ENCODE data around the gene PCMT1. TPM values are rescaled to one million over a fixed set of nuclear protein-coding genes. Genes with fewer than 3 reads are reported as not detected.

Gene PCMT1
- total RNA-seq, 6 experiments from 2014 or later, result 40.7 to 84.5 (median 47.7) TPM

GRCh38 chr6:149761438-149761837 lies 11.9 kb downstream of the PCMT1 start:
- 67% methylated on average over 1 of the region's 1 CpG for WGBS (ENCODE audit: insufficient coverage, low coverage, low lambda C conversion rate, missing lambda C conversion rate)
- Histone ChIP-seq H3K36me3 (no peaks in the 10 kb centered on the region), H3K4me1 (peaks cover 0 to 3% (median 0%) of the 10 kb centered on the region in 4 donors), H3K27ac (no peak overlapping the region), H3K9me3 (no peaks in the 10 kb centered on the region), H3K4me3 (no peak overlapping the region), H3K27me3 (no peaks in the 10 kb centered on the region)
- intact Hi-C loops (cut with DNase I), result no loop called here
- ATAC-seq (no peak), DNase-seq (no peak)
- TF ChIP-seq CTCF (IDR thresholded peaks at IDR 0.05) (no peak), POLR2A (IDR thresholded peaks at IDR 0.05) (no peak)

- Histone ChIP-seq H3K27ac (no peak overlapping the region), H3K9me3 (no peaks in the 10 kb centered on the region), H3K4me1 (peaks cover 0 to 10% (median 0%) of the 10 kb centered on the region in 4 donors), H3K36me3 (no peaks in the 10 kb centered on the region), H3K27me3 (no peaks in the 10 kb centered on the region), H3K4me3 (no peak overlapping the region)
- intact Hi-C loops (cut with DNase I), result no loop called here
- ATAC-seq, result no peak
- TF ChIP-seq POLR2A (IDR thresholded peaks at IDR 0.05), result no peak
- no peak for TF ChIP-seq CTCF (IDR thresholded peaks at IDR 0.05)
- DNase-seq, result no peak
These were observed 14.3 kb downstream of the PCMT1 start for GRCh38 chr6:149763866-149764265.

- Histone ChIP-seq H3K4me1 (peaks cover 0 to 10% (median 0%) of the 10 kb centered on the region in 4 donors), H3K36me3 (peaks cover 0 to 5% (median 0%) of the 10 kb centered on the region in 4 donors), H3K9me3 (no peaks in the 10 kb centered on the region), H3K27ac (no peak overlapping the region), H3K4me3 (no peak overlapping the region), H3K27me3 (no peaks in the 10 kb centered on the region)
- 25% methylated on average over 3 of the region's 3 CpGs for WGBS (ENCODE audit: insufficient coverage, low coverage, low lambda C conversion rate, missing lambda C conversion rate)
- TF ChIP-seq CTCF (IDR thresholded peaks at IDR 0.05) (no peak), POLR2A (IDR thresholded peaks at IDR 0.05) (no peak)
- peak in 3 of 4 donors; percentile 38 to 56 (median 53) for ATAC-seq
- intact Hi-C loops (cut with DNase I), result no loop called here
- no peak for DNase-seq
These were observed 16.7 kb downstream of the PCMT1 start for GRCh38 chr6:149766156-149766769.

- H3K36me3 ChIP-seq, result peaks cover 0 to 31% (median 7%) of the 10 kb centered on the region in 4 donors
- ATAC-seq, result no peak
- WGBS (ENCODE audit: insufficient coverage, low coverage, low lambda C conversion rate, missing lambda C conversion rate), result 56% methylated on average over 2 of the region's 2 CpGs
These were observed 20.1 kb downstream of the PCMT1 start for GRCh38 chr6:149769676-149770075.

More at GRCh38 chr6:149769676-149770075, 20.1 kb downstream of the PCMT1 start:
- H3K4me1 ChIP-seq, result peaks cover 0 to 10% (median 0%) of the 10 kb centered on the region in 4 donors
- no peak overlapping the region for H3K4me3 ChIP-seq
- H3K27ac ChIP-seq, result no peak overlapping the region
- H3K27me3 ChIP-seq, result no peaks in the 10 kb centered on the region
- no peak for DNase-seq
- no peaks in the 10 kb centered on the region for H3K9me3 ChIP-seq
- intact Hi-C loops (cut with DNase I), result no loop called here
- no peak for TF ChIP-seq POLR2A (IDR thresholded peaks at IDR 0.05)
- no peak for TF ChIP-seq CTCF (IDR thresholded peaks at IDR 0.05)

All from right lobe of liver (tissue), 6 donors.